ENCODE data around the gene GCA. TPM values are rescaled to one million over a fixed set of nuclear protein-coding genes. Genes with fewer than 3 reads are reported as not detected.
A peak's percentile ranks its signal among the peaks of the same experiment; 100 is the strongest.

The GCA gene
- total RNA-seq, 1 donor from 2014 or later: 41.6 TPM

- H3K4me3 ChIP-seq (ENCODE audit: low read depth, low read length): peak overlapping the region; percentile 87
- DNase-seq (ENCODE audit: low read depth): no peak
- TF ChIP-seq CTCF (conservative IDR thresholded peaks at IDR 0.05; ENCODE audit: low read depth, low read length): no peak
Measured at GRCh38 chr2:162317058-162317742, 26.7 kb upstream of the GCA start.

- no peak for TF ChIP-seq CTCF (conservative IDR thresholded peaks at IDR 0.05; ENCODE audit: low read depth, low read length)
- H3K4me3 ChIP-seq (ENCODE audit: low read depth, low read length): peak overlapping the region; percentile 87
- no peak for DNase-seq (ENCODE audit: low read depth)
Measured at GRCh38 chr2:162317861-162318327, 26.0 kb upstream of the GCA start.

GRCh38 chr2:162318328-162319180, 25.4 kb upstream of the GCA start, which contains the start of gene IFIH1:
Gene IFIH1 (minus strand): TSS chr2:162318684. CDS start chr2:162318307, 377 bp downstream.
- DNase-seq (ENCODE audit: low read depth): peak; percentile 68
- TF ChIP-seq CTCF (conservative IDR thresholded peaks at IDR 0.05; ENCODE audit: low read depth, low read length): peak; percentile 47

GRCh38 chr2:162320864-162321517, 22.9 kb upstream of the GCA start:
- no peak overlapping the region for H3K4me3 ChIP-seq (ENCODE audit: low read depth, low read length)
- DNase-seq (ENCODE audit: low read depth): no peak
- TF ChIP-seq CTCF (conservative IDR thresholded peaks at IDR 0.05; ENCODE audit: low read depth, low read length): no peak

More at GRCh38 chr2:162318328-162319180, 25.4 kb upstream of the GCA start, which contains the start of gene IFIH1:
- H3K4me3 ChIP-seq (ENCODE audit: low read depth, low read length): peak within 1 kb of the TSS; percentile 87

GRCh38 chr2:162324953-162325352, 19.0 kb upstream of the GCA start:
- H3K4me3 ChIP-seq (ENCODE audit: low read depth, low read length): no peak overlapping the region
- TF ChIP-seq CTCF (conservative IDR thresholded peaks at IDR 0.05; ENCODE audit: low read depth, low read length): no peak
- no peak for DNase-seq (ENCODE audit: low read depth)

GRCh38 chr2:162327134-162327769, 16.7 kb upstream of the GCA start:
- DNase-seq (ENCODE audit: low read depth): no peak
- peak; percentile 66 for TF ChIP-seq CTCF (conservative IDR thresholded peaks at IDR 0.05; ENCODE audit: low read depth, low read length)

More at GRCh38 chr2:162327134-162327769, 16.7 kb upstream of the GCA start:
- no peak overlapping the region for H3K4me3 ChIP-seq (ENCODE audit: low read depth, low read length)

All from epithelial cell of proximal tubule (primary cell).